GM18517 (cell line): ENCODE measurements around the gene PCDHGA6.
"Not testable (repeated sequence)": the region's sequence is repeated elsewhere in the genome, so short reads cannot be mapped to it uniquely, and the experiment has no call there.

ENCODE experiments used
- ATAC-seq: cut with Tn5 transposase; IDR thresholded peaks from one replicate; pipeline ENCODE4 v1.9.1; 2021; ENCODE audit warnings: mild to moderate bottlenecking, moderate library complexity; ENCODE audit not compliant: unreplicated experiment

The PCDHGA6 gene

GRCh38 chr5:141373673-141374317 lies at the start of gene PCDHGA6:
TSS of gene PCDHGA6 (plus strand) at chr5:141373891. CDS start at chr5:141374084, 193 bp downstream.
- no peak for ATAC-seq

- peak; percentile 45 for ATAC-seq
Measured at GRCh38 chr5:141326088-141326854, 47.4 kb upstream of the PCDHGA6 start.

DNA sequence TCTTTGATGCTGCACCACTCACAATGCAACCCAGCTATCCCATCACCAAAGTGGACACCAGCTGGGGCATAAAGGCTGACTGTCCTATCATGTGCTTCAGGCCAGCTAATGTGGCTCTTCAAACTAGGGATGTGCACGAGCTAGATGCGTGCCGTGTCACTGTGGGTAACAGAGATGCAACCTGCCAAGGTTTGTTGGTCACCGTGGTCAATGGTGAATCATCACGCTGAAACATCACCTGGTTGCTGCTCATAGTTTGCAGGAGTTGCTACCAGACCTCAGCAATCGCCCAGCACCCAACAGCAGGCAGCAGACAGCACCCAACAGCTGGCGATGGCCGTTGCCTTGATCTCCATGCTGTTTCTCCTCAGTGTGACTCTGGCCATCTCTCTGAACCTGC lies 45.5 kb upstream of the PCDHGA6 start:
- ATAC-seq = no peak

DNA sequence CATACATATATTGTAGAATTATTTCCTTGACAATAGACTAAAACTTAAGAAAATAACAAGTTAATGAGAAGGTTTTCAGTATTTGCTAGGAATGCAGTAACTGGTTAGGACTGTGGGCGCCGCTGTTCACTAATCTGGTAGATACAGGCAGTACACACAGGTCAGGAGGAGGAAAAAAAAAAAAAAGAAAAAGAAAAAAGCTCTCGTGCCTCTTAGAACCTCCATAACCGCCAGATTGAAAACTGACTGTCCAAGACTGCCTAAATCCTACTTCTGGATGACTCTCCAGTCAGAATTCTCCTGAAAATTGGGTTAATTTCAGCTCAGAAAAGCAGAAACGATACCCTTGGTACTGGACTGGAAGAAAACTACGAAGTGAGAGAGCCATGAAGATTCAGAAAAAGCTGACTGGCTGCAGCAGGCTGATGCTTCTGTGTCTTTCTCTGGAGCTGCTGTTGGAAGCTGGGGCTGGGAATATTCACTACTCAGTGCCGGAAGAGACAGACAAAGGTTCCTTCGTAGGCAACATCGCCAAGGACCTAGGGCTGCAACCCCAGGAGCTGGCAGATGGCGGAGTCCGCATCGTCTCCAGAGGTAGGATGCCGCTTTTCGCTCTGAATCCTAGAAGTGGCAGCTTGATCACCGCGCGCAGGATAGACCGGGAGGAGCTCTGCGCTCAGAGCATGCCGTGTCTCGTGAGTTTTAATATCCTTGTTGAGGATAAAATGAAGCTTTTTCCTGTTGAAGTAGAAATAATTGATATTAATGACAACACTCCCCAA lies 43.2 kb upstream of the PCDHGA6 start, which contains the start of gene PCDHGA1:
TSS of gene PCDHGA1 (plus strand) at position 216 of the 782 bp plus-strand sequence.
- ATAC-seq = no peak

- not testable (repeated sequence) for ATAC-seq
Measured at GRCh38 chr5:141332571-141332970, 41.1 kb upstream of the PCDHGA6 start.

GRCh38 chr5:141338538-141339306 lies 35.0 kb upstream of the PCDHGA6 start, which contains the start of gene PCDHGA2:
TSS of gene PCDHGA2 (plus strand) at chr5:141338760.
- no peak for ATAC-seq

GRCh38 chr5:141340781-141341354 lies 32.8 kb upstream of the PCDHGA6 start:
- ATAC-seq = not testable (repeated sequence)

- ATAC-seq = no peak
Measured at GRCh38 chr5:141342773-141343172, 30.9 kb upstream of the PCDHGA6 start.

DNA sequence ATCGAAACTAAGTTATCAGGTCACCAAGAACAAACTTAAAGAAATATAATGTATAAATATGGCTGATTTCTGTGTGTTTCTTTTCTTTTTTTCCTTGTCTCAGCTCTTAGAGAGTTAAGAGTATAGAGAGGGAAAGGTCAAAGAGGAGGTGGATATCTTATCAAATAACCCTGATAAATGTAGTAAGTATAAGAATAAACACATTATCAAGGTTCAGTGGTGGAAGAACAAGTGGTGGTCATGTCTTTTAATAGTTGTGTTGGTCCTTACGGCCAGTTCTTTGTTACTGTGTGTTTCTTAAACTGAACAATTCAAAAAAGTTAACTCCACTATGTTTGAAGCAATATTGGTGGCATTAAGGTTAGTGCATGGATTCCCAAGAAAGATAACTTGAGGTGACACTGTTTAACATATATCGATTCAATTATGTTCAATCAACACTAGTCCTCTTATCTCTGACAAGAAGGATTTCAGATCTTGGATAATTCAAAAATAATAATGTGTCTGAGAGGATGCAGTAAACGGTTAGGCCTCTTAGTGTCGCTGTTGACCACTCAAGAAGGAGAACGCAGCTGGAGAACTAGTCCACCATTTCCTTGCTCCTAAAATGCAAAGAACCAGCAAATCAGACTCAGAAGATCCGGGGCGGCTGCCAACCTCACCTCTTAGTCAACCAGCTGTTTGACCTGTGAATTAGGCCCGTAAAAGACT lies 30.3 kb upstream of the PCDHGA6 start, which contains the start of gene PCDHGA3:
TSS of gene PCDHGA3 (plus strand) at position 588 of the 711 bp plus-strand sequence. CDS start 205 bp downstream, outside the sequence.
- no peak for ATAC-seq

DNA sequence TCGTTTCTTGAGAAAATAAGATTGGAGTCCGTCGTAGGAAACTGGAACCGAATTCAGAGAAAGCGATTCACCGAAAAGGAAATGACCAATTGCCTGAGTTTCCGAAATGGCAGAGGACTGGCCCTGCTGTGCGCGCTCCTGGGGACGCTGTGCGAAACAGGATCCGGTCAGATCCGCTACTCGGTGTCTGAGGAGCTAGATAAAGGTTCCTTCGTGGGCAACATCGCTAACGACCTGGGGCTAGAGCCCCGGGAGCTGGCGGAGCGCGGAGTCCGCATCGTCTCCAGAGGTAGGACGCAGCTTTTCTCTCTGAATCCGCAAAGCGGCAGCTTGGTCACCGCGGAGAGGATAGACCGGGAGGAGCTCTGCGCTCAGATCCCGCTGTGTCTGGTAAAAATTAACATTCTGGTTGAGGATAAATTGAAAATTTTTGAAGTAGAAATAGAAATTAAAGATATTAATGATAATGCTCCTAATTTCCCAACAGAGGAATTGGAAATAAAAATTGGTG lies 29.7 kb upstream of the PCDHGA6 start:
- ATAC-seq = no peak

DNA sequence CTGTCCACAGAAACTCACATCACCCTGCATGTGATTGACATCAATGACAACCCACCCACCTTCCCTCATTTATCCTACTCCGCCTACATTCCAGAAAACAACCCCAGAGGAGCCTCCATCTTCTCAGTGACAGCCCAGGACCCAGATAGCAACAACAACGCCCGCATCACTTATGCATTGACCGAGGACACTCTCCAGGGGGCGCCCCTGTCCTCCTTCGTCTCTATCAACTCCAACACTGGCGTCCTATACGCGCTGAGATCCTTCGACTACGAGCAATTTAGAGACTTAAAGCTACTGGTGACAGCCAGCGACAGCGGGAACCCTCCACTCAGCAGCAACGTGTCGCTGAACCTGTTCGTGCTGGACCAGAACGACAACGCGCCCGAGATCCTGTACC lies 28.4 kb upstream of the PCDHGA6 start:
- no peak for ATAC-seq

DNA sequence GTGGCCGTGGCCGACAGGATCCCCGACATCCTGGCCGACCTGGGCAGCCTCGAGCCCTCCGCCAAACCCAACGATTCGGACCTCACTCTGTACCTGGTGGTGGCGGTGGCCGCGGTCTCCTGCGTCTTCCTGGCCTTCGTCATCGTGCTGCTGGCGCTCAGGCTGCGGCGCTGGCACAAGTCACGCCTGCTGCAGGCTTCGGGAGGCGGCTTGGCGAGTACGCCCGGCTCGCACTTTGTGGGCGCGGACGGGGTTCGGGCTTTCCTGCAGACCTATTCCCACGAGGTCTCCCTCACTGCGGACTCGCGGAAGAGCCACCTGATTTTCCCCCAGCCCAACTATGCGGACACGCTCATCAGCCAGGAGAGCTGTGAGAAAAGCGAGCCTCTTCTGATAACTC lies 27.7 kb upstream of the PCDHGA6 start:
- ATAC-seq = not testable (repeated sequence)

DNA sequence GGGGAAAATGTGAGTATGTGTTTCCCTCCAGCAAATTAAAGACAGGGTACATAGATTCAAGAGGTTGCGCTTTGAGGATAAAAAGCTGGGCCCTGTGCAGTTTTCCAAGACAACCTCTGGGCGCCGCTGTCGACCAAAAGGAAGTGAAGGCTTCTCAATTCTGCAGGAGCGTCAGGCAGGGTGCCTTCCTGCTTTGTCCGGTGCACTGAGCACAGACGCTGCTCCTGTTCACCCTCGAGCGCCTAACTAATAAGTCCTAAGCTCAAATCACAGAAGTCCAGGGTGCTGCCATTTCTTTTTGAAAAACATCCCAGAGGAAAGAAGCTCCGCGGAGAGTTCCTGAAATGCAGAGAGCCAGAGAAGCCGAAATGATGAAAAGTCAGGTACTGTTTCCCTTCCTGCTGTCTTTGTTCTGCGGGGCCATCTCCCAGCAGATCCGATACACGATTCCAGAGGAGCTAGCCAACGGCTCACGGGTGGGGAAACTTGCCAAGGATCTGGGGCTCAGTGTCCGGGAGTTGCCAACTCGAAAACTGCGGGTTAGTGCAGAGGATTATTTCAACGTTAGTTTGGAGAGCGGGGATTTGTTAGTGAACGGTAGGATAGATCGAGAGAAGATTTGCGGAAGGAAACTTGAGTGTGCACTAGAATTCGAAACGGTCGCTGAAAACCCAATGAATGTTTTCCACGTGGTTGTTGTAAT lies 23.6 kb upstream of the PCDHGA6 start, which contains the start of gene PCDHGB1:
TSS of gene PCDHGB1 (plus strand) at position 183 of the 703 bp plus-strand sequence. CDS start at position 345, 162 bp downstream.
- ATAC-seq = no peak

GRCh38 chr5:141351591-141351990 lies 22.1 kb upstream of the PCDHGA6 start:
- no peak for ATAC-seq

- ATAC-seq = no peak
Measured at GRCh38 chr5:141354900-141355469, 18.7 kb upstream of the PCDHGA6 start, which contains the start of gene PCDHGA4. TSS of gene PCDHGA4 (plus strand) at chr5:141355021. CDS start at chr5:141355108, 87 bp downstream.

GRCh38 chr5:141355641-141356040 lies 18.1 kb upstream of the PCDHGA6 start:
- ATAC-seq = no peak

GRCh38 chr5:141356133-141356532 lies 17.6 kb upstream of the PCDHGA6 start:
- no peak for ATAC-seq

DNA sequence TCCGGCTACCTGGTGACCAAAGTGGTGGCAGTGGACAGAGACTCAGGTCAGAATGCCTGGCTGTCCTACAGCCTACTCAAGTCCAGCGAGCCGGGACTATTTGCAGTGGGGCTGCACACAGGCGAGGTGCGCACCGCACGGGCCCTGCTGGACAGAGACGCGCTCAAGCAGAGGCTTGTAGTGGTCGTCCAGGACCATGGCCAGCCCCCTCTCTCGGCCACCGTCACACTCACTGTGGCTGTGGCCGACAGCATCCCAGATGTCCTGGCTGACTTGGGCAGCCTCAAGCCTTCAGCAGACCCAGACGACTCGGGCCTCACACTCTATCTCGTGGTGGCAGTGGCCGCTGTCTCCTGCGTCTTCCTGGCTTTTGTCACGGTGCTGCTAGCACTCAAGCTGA lies 16.7 kb upstream of the PCDHGA6 start:
- ATAC-seq = no peak
